ENCODE measurements around the gene PCAT7. TPM values are rescaled to one million over a fixed set of nuclear protein-coding genes. Genes with fewer than 3 reads are reported as not detected.
"Not testable (repeated sequence)": the region's sequence is repeated elsewhere in the genome, so short reads cannot be mapped to it uniquely, and the experiment has no call there.

PCAT7 gene
- total RNA-seq, 5 donors from 2014 or later (not counting 1 experiment from before 2014, with no cell fraction given), result not detected

DNA sequence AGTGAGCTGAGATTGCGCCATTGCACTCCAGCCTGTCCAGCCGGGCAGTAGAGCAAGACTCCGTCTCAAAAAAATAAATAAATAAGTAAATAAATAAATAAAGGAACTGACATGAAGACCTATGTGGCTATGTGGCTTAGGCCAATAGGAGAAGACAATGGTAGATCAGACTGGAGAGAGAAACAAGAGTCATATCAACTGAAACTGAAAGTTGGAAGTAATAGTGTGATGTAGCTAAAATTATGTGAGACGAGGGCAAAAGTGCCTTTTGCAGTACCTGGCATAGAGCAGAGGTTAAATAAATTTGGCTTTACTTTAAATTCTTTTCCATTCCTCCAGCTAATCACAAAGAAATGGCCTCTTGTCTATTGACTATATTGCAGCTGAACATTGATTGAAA is 31.4 kb downstream of the PCAT7 start:
- Mint-ChIP-seq H3K27me3 (peaks cover 8 to 14% of the 10 kb centered on the region in 2 donors), H3K27ac (no peak overlapping the region), H3K36me3 (no peaks in the 10 kb centered on the region), H3K4me1 (peaks cover 14 to 27% (median 23%) of the 10 kb centered on the region in 3 donors), H3K9me3 (no peaks in the 10 kb centered on the region), H3K4me3 (no peak overlapping the region)
- Histone ChIP-seq H3K27me3 (replicated peaks in 1 of 2; ENCODE audit: control insufficient read depth in 2 of 2, extremely low read depth in 1 of 2, insufficient read depth in 2 of 2, low read length in 1 of 2) (peaks cover 0 to 18% of the 10 kb centered on the region in 2 experiments), H3K36me3 (ENCODE audit: control insufficient read depth in 2 of 2, extremely low read depth in 1 of 2, insufficient read depth in 1 of 2, low read length in 1 of 2) (no peaks in the 10 kb centered on the region), H3K4me1 (ENCODE audit: control insufficient read depth in 1 of 2, extremely low read depth in 1 of 2, insufficient read depth in 2 of 2, low read length in 2 of 2) (peaks cover 7 to 12% of the 10 kb centered on the region in 2 experiments), H3K9me3 (no peaks in the 10 kb centered on the region), H3K4me3 (ENCODE audit: control insufficient read depth in 1 of 2, extremely low read depth in 1 of 2, low read length in 1 of 2) (no peak overlapping the region), H3K27ac (ENCODE audit: low read length) (no peak overlapping the region)
- ChIA-PET POLR2A (no interaction called here), CTCF (no interaction called here)
- no CpG with 5 or more reads among the region's 4 CpGs for WGBS (ENCODE audit: insufficient coverage)
- ATAC-seq (replicated peaks in 1 of 4), result no peak
- DNase-seq, result no peak

DNA sequence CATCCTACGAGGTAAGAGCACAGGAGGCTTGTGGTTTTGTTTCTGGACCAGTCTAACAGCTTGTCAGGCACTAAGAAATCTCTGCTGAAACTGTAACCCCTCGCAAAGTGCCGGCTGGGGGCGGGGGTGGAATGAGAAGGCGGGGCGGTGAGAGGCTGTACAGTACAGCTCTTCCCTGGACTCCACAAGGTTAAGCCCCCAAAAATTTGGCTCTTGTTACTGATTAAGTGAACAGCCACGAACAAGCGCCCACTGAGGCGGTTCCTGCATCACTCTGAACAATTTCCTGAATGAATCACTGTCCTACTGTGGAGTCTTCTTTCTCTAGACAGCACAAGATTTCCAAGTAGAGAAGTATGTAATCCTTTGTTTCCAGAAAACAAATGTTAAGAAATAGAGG is 31.9 kb downstream of the PCAT7 start:
- ATAC-seq (replicated peaks in 1 of 4) (no peak), DNase-seq (no peak)
- ChIA-PET CTCF (no interaction called here), POLR2A (no interaction called here)
- Histone ChIP-seq H3K4me3 (ENCODE audit: control insufficient read depth in 1 of 2, extremely low read depth in 1 of 2, low read length in 1 of 2) (no peak overlapping the region), H3K27ac (ENCODE audit: low read length) (no peak overlapping the region), H3K4me1 (ENCODE audit: control insufficient read depth in 1 of 2, extremely low read depth in 1 of 2, insufficient read depth in 2 of 2, low read length in 2 of 2) (peaks cover 7 to 12% of the 10 kb centered on the region in 2 experiments), H3K9me3 (no peaks in the 10 kb centered on the region), H3K27me3 (replicated peaks in 1 of 2; ENCODE audit: control insufficient read depth in 2 of 2, extremely low read depth in 1 of 2, insufficient read depth in 2 of 2, low read length in 1 of 2) (peaks cover 0 to 19% of the 10 kb centered on the region in 2 experiments), H3K36me3 (ENCODE audit: control insufficient read depth in 2 of 2, extremely low read depth in 1 of 2, insufficient read depth in 1 of 2, low read length in 1 of 2) (no peaks in the 10 kb centered on the region)
- Mint-ChIP-seq H3K4me1 (peaks cover 14 to 27% (median 23%) of the 10 kb centered on the region in 3 donors), H3K4me3 (no peak overlapping the region), H3K36me3 (no peaks in the 10 kb centered on the region), H3K27ac (no peak overlapping the region), H3K27me3 (peaks cover 8 to 14% of the 10 kb centered on the region in 2 donors), H3K9me3 (no peaks in the 10 kb centered on the region)
- WGBS (ENCODE audit: insufficient coverage), result 81% methylated on average over 7 of the region's 9 CpGs

DNA sequence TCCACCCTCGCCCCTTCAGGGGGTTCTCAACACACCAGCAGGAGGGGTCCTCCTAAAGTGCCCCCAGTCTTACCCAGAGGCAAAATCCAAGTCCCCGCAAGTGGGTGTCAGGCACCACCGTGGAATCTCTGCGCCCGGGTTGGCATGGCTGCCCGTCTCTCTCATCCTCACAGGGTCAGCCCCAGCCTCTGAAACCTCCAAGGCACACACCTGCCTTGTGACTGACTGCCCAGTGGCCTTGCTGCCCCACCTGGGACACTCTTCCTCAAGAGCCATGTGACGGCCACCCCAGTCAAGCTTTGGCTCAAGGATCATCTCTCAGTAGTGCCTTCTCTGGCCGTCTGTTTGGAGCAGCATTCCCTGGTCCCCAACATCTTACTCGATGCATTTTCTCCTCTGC is 33.8 kb downstream of the PCAT7 start:
- no peak for DNase-seq
- peaks cover 7 to 12% of the 10 kb centered on the region in 2 experiments for H3K4me1 ChIP-seq (ENCODE audit: control insufficient read depth in 1 of 2, extremely low read depth in 1 of 2, insufficient read depth in 2 of 2, low read length in 2 of 2)
- H3K9me3 ChIP-seq, result no peaks in the 10 kb centered on the region
- 82% methylated on average over 8 of the region's 9 CpGs for WGBS (ENCODE audit: insufficient coverage)
- no peak overlapping the region for H3K27ac Mint-ChIP-seq
- H3K27me3 ChIP-seq (replicated peaks in 1 of 2; ENCODE audit: control insufficient read depth in 2 of 2, extremely low read depth in 1 of 2, insufficient read depth in 2 of 2, low read length in 1 of 2), result peaks cover 0 to 24% of the 10 kb centered on the region in 2 experiments
- peaks cover 15 to 20% of the 10 kb centered on the region in 2 donors for H3K27me3 Mint-ChIP-seq
- peaks cover 14 to 27% (median 23%) of the 10 kb centered on the region in 3 donors for H3K4me1 Mint-ChIP-seq
- no peaks in the 10 kb centered on the region for H3K36me3 ChIP-seq (ENCODE audit: control insufficient read depth in 2 of 2, extremely low read depth in 1 of 2, insufficient read depth in 1 of 2, low read length in 1 of 2)
- no peak overlapping the region for H3K4me3 Mint-ChIP-seq
- no peak overlapping the region for H3K4me3 ChIP-seq (ENCODE audit: control insufficient read depth in 1 of 2, extremely low read depth in 1 of 2, low read length in 1 of 2)
- no peak overlapping the region for H3K27ac ChIP-seq (ENCODE audit: low read length)
- H3K9me3 Mint-ChIP-seq, result no peaks in the 10 kb centered on the region
- no peaks in the 10 kb centered on the region for H3K36me3 Mint-ChIP-seq
- ChIA-PET POLR2A (interaction anchor here in 1 of 2 donors (0.5 kb wide), 1 partner anchor 1816 kb away, joined by 3 read pairs; no protein-coding TSS in a partner anchor), CTCF (no interaction called here)
- ATAC-seq (replicated peaks in 1 of 4), result no peak

DNA sequence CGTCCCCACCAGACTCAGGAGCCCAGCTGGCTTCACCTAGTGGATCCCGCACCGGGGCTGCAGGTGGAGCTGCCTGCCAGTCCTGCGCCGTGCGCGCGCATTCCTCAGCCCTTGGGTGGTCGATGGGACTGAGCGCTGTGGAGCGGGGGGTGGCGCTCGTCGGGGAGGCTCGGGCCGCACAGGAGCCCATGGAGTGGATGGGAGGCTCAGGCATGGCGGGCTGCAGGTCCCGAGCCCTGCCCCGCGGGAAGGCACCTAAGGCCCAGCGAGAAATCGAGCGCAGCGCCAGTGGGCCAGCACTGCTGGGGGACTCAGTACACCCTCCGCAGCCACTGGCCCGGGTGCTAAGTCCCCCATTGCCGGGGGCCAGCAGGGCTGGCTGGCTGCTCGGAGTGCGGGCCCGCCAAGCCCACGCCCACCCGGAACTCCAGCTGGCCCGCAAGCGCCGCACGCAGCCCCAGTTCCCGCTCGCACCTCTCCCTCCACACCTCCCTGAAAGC is 36.2 kb downstream of the PCAT7 start:
- H3K27ac ChIP-seq (ENCODE audit: low read length); DNase-seq; H3K27ac Mint-ChIP-seq; H3K36me3 ChIP-seq (ENCODE audit: control insufficient read depth in 2 of 2, extremely low read depth in 1 of 2, insufficient read depth in 1 of 2, low read length in 1 of 2); H3K9me3 ChIP-seq; POLR2A ChIA-PET; ATAC-seq (replicated peaks in 1 of 4); H3K36me3 Mint-ChIP-seq; CTCF ChIA-PET; H3K4me3 Mint-ChIP-seq; H3K4me1 ChIP-seq (ENCODE audit: control insufficient read depth in 1 of 2, extremely low read depth in 1 of 2, insufficient read depth in 2 of 2, low read length in 2 of 2); H3K9me3 Mint-ChIP-seq; H3K4me3 ChIP-seq (ENCODE audit: control insufficient read depth in 1 of 2, extremely low read depth in 1 of 2, low read length in 1 of 2): not testable (repeated sequence)
- 96% methylated on average over 13 of the region's 38 CpGs for WGBS (ENCODE audit: insufficient coverage)
- H3K27me3 Mint-ChIP-seq, result peaks cover 24% of the 10 kb centered on the region in 2 donors
- peaks cover 0 to 17% of the 10 kb centered on the region in 2 experiments for H3K27me3 ChIP-seq (replicated peaks in 1 of 2; ENCODE audit: control insufficient read depth in 2 of 2, extremely low read depth in 1 of 2, insufficient read depth in 2 of 2, low read length in 1 of 2)
- peaks cover 0 to 11% (median 8%) of the 10 kb centered on the region in 3 donors for H3K4me1 Mint-ChIP-seq

DNA sequence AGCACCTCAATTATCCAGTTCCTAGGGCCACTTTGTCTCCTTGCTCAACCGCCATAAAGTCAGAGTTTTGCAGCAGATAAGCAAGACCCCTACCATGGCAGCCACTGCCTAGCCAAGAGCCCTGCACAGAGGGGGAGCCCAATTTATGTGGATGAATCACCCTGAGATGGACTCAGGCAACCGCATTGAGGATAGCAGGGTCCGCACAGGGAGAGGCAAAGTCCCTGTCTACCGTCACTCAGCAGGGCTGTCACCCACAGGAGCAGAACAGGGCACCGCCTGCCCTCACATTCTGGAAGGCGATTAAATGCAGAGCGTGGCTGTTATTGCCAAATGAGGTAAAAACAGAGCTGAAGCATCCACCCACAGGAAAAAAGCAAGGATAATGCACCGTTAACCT is 37.0 kb downstream of the PCAT7 start:
- H3K27ac ChIP-seq (ENCODE audit: low read length), result no peak overlapping the region
- peaks cover 0 to 4% (median 2%) of the 10 kb centered on the region in 3 donors for H3K4me1 Mint-ChIP-seq
- POLR2A ChIA-PET, result interaction anchor here in 1 of 2 donors (0.5 kb wide), 1 partner anchor 926 kb away, joined by 8 read pairs; no protein-coding TSS in a partner anchor
- no peaks in the 10 kb centered on the region for H3K36me3 Mint-ChIP-seq
- no peak overlapping the region for H3K4me3 Mint-ChIP-seq
- no peak overlapping the region for H3K27ac Mint-ChIP-seq
- peaks cover 0 to 17% of the 10 kb centered on the region in 2 experiments for H3K27me3 ChIP-seq (replicated peaks in 1 of 2; ENCODE audit: control insufficient read depth in 2 of 2, extremely low read depth in 1 of 2, insufficient read depth in 2 of 2, low read length in 1 of 2)
- DNase-seq, result no peak
- no peaks in the 10 kb centered on the region for H3K9me3 ChIP-seq
- WGBS (ENCODE audit: insufficient coverage), result 94% methylated on average over 3 of the region's 8 CpGs
- no peak for ATAC-seq (replicated peaks in 1 of 4)
- peaks cover 24 to 27% of the 10 kb centered on the region in 2 donors for H3K27me3 Mint-ChIP-seq
- H3K36me3 ChIP-seq (ENCODE audit: control insufficient read depth in 2 of 2, extremely low read depth in 1 of 2, insufficient read depth in 1 of 2, low read length in 1 of 2), result no peaks in the 10 kb centered on the region
- H3K9me3 Mint-ChIP-seq, result no peaks in the 10 kb centered on the region
- no peaks in the 10 kb centered on the region for H3K4me1 ChIP-seq (ENCODE audit: control insufficient read depth in 1 of 2, extremely low read depth in 1 of 2, insufficient read depth in 2 of 2, low read length in 2 of 2)
- H3K4me3 ChIP-seq (ENCODE audit: control insufficient read depth in 1 of 2, extremely low read depth in 1 of 2, low read length in 1 of 2), result no peak overlapping the region
- CTCF ChIA-PET, result no interaction called here

DNA sequence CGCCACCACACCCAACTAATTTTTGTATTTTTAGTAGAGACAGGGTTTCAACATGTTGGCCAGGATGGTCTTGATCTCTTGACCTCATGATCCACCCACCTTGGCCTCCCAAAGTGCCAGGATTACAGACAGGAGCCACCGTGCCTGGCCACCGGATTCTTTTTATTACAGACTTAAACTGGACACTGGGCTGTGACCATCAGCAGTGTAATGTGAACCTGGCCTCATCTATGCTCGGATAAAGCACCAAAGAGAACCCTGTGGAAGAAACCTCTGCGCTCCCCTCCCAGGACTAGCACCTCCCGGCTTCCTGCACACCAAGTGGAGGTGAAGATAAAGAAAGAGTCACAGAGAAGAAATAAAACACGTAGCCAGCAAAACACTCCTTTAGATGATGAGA is 37.8 kb downstream of the PCAT7 start:
- DNase-seq; H3K4me3 Mint-ChIP-seq; CTCF ChIA-PET; H3K36me3 Mint-ChIP-seq; POLR2A ChIA-PET; H3K36me3 ChIP-seq (ENCODE audit: control insufficient read depth in 2 of 2, extremely low read depth in 1 of 2, insufficient read depth in 1 of 2, low read length in 1 of 2); H3K27ac Mint-ChIP-seq; ATAC-seq (replicated peaks in 1 of 4); H3K27ac ChIP-seq (ENCODE audit: low read length); H3K4me1 Mint-ChIP-seq; H3K4me3 ChIP-seq (ENCODE audit: control insufficient read depth in 1 of 2, extremely low read depth in 1 of 2, low read length in 1 of 2); H3K9me3 ChIP-seq; H3K9me3 Mint-ChIP-seq; H3K4me1 ChIP-seq (ENCODE audit: control insufficient read depth in 1 of 2, extremely low read depth in 1 of 2, insufficient read depth in 2 of 2, low read length in 2 of 2): not testable (repeated sequence)
- H3K27me3 Mint-ChIP-seq, result peaks cover 24 to 28% of the 10 kb centered on the region in 2 donors
- peaks cover 0 to 17% of the 10 kb centered on the region in 2 experiments for H3K27me3 ChIP-seq (replicated peaks in 1 of 2; ENCODE audit: control insufficient read depth in 2 of 2, extremely low read depth in 1 of 2, insufficient read depth in 2 of 2, low read length in 1 of 2)
- WGBS (ENCODE audit: insufficient coverage), result 85% methylated on average over 2 of the region's 7 CpGs

Measured in T-cell (primary cell).